Mesenteric fat pad (tissue), 1 donor: ENCODE results near the gene FCRL6. TPM values are rescaled to one million over a fixed set of nuclear protein-coding genes. Genes with fewer than 3 reads are reported as not detected.

Source experiments
- DNase-seq: peaks from one replicate; pipeline ENCODE4 v3.0.0-alpha.2; 2020; ENCODE audit warnings: low spot score
- total RNA-seq: library from RNA; stranded (reverse); fragmentation: NEBNext Ultra II Directional; extraction: Animal tissue kit (Norgen Biotek cat#: 25700); gene quantifications from one replicate; pipeline ENCODE4 v1.2.1, GENCODE V29; 2021
- donor health status: DM: yes; HTN: yes; CAD: no.

The FCRL6 gene
- total RNA-seq, 1 donor from 2014 or later: not detected

- DNase-seq: no peak
These were observed 59.9 kb downstream of the FCRL6 start for GRCh38 chr1:159862031-159862430.

- no peak for DNase-seq
These were observed 60.4 kb downstream of the FCRL6 start, which contains the start of gene VSIG8 for GRCh38 chr1:159862557-159862956. VSIG8 (minus strand) TSS chr1:159862657; CDS start chr1:159862521, 136 bp downstream.

- DNase-seq: no peak
These were observed 62.1 kb downstream of the FCRL6 start for GRCh38 chr1:159864262-159864661.

Other genes with a start within 250 kb of the FCRL6 start
- not detected for gene APCS, start 214.5 kb upstream of the FCRL6 start, total RNA-seq
- gene CRP, start 87.8 kb upstream of the FCRL6 start, total RNA-seq: not detected
- gene DUSP23, start 21.4 kb upstream of the FCRL6 start, total RNA-seq: 54.8 TPM
- 11.3 TPM for gene SLAMF8, start 24.5 kb downstream of the FCRL6 start, total RNA-seq
- gene VSIG8, start 60.3 kb downstream of the FCRL6 start, total RNA-seq: not detected
- gene CFAP45, start 97.8 kb downstream of the FCRL6 start, total RNA-seq: 0.64 TPM
- 314 TPM for gene TAGLN2, start 123.1 kb downstream of the FCRL6 start, total RNA-seq
- gene IGSF9, start 143.3 kb downstream of the FCRL6 start, total RNA-seq: 0.13 TPM
- not detected for gene SLAMF9, start 151.9 kb downstream of the FCRL6 start, total RNA-seq
- 4.1 TPM for gene PIGM, start 229.6 kb downstream of the FCRL6 start, total RNA-seq